Activated T-helper 1 cell treated with anti-CD3 and anti-CD28 coated beads, Interleukin-12 subunit alpha, Interleukin-12 subunit beta, Interleukin-2, Interleukin-4 antibody, amounts not matched to agents 30 ng/mL and 10 ng/mL and 1 ng/mL, durations not matched to agents 14 hours and 24 hours and 36 hours (primary cell): Measurements from ENCODE around the gene CCDC106. TPM values are rescaled to one million over a fixed set of nuclear protein-coding genes. Genes with fewer than 3 reads are reported as not detected.

Source experiments
- DNase-seq: peaks from one replicate; pipeline ENCODE4 v3.0.0; 2021; ENCODE audit warnings: low spot score
- H3K27ac Mint-ChIP-seq: one replicate; pipeline ENCODE4 v1.8.0; 2021; ENCODE audit warnings: mild to moderate bottlenecking, mixed read lengths
- H3K27me3 Mint-ChIP-seq: one replicate; pipeline ENCODE4 v1.8.0; 2022; ENCODE audit warnings: mild to moderate bottlenecking, moderate library complexity, mixed read lengths; ENCODE audit not compliant: insufficient read depth
- H3K36me3 Mint-ChIP-seq: one replicate; pipeline ENCODE4 v1.8.0; 2021; ENCODE audit warnings: low read depth, mixed read lengths
- H3K4me1 Mint-ChIP-seq: one replicate; pipeline ENCODE4 v1.8.0; 2021; ENCODE audit warnings: low read depth, mixed read lengths
- H3K4me3 Mint-ChIP-seq: one replicate; pipeline ENCODE4 v1.8.0; 2021; ENCODE audit warnings: mild to moderate bottlenecking, moderate library complexity, mixed read lengths
- H3K9me3 Mint-ChIP-seq: one replicate; pipeline ENCODE4 v1.8.0; 2021; ENCODE audit warnings: mixed read lengths
- intact Hi-C: fragments of 100-400 bp; cut with micrococcal nuclease; formaldehyde crosslinking; loops from one replicate; pipeline ENCODE4 v1.15.1; 2024
- total RNA-seq: library from RNA; stranded (reverse); gene quantifications from 2 replicates; pipeline ENCODE4 v1.2.3, GENCODE V29; 2022

The CCDC106 gene
- total RNA-seq, 1 donor from 2014 or later = 7.3 TPM

GRCh38 chr19:55681131-55682092 lies 33.4 kb downstream of the CCDC106 start:
- Mint-ChIP-seq H3K9me3 (no peaks in the 10 kb centered on the region), H3K27ac (no peak overlapping the region), H3K36me3 (peaks cover 29% of the 10 kb centered on the region), H3K4me3 (no peak overlapping the region), H3K27me3 (no peaks in the 10 kb centered on the region), H3K4me1 (peaks cover 23% of the 10 kb centered on the region)
- intact Hi-C loops = no loop called here
- DNase-seq = no peak

DNA sequence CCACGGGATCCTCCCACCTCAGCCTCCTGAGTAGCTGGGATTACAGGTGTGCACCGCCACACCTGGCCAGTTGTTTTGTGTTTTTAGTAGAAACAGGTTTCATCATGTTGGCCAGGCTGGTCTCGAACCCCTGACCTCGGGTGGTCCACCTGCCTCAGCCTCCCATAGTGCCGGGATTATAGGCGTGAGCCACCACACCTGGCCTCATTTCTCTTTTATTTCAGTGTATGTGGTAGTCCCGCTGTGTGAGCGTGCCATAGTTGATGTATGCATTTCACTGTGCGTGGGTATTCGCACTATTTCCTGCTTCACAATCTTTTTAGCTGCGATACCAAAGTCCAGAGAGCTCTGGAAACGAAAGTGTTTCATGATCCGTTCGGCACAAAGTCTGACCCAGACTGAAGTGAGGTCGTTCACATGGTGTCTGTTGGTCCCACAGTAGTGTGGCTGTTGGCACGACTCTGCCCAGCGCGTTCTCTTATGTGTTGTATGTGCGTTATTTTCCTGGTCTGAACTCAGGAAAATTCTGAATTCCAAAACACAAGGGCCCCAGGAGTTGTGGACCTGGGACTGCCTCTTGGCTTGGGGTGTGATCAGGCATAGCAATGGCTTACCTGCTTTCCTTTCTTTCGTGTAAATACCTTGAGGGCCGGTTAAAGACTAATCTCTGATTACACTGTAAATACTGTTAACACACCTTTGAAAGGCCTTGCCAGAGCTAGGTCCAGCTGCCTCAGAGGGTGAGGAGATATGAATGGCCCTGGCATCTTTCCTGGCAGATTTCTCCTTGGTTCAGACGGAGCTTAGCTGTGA lies 35.6 kb downstream of the CCDC106 start:
- no peaks in the 10 kb centered on the region for H3K9me3 Mint-ChIP-seq
- H3K4me3 Mint-ChIP-seq = no peak overlapping the region
- H3K4me1 Mint-ChIP-seq = peaks cover 6% of the 10 kb centered on the region
- peaks cover 16% of the 10 kb centered on the region for H3K36me3 Mint-ChIP-seq
- H3K27ac Mint-ChIP-seq = no peak overlapping the region
- intact Hi-C loops = no loop called here
- H3K27me3 Mint-ChIP-seq = no peaks in the 10 kb centered on the region
- DNase-seq = no peak

- H3K27me3 Mint-ChIP-seq = no peaks in the 10 kb centered on the region
- intact Hi-C loops = no loop called here
These were observed 37.1 kb downstream of the CCDC106 start for GRCh38 chr19:55684946-55685681.

GRCh38 chr19:55685776-55686175 lies 37.8 kb downstream of the CCDC106 start:
- intact Hi-C loops = no loop called here
- DNase-seq = no peak
- Mint-ChIP-seq H3K4me3 (no peak overlapping the region), H3K4me1 (no peaks in the 10 kb centered on the region), H3K27me3 (no peaks in the 10 kb centered on the region), H3K36me3 (peaks cover 6% of the 10 kb centered on the region), H3K9me3 (no peaks in the 10 kb centered on the region), H3K27ac (no peak overlapping the region)

More at GRCh38 chr19:55684946-55685681, 37.1 kb downstream of the CCDC106 start:
- Mint-ChIP-seq H3K4me1 (no peaks in the 10 kb centered on the region), H3K36me3 (peaks cover 6% of the 10 kb centered on the region), H3K9me3 (no peaks in the 10 kb centered on the region), H3K27ac (no peak overlapping the region), H3K4me3 (no peak overlapping the region)
- no peak for DNase-seq

DNA sequence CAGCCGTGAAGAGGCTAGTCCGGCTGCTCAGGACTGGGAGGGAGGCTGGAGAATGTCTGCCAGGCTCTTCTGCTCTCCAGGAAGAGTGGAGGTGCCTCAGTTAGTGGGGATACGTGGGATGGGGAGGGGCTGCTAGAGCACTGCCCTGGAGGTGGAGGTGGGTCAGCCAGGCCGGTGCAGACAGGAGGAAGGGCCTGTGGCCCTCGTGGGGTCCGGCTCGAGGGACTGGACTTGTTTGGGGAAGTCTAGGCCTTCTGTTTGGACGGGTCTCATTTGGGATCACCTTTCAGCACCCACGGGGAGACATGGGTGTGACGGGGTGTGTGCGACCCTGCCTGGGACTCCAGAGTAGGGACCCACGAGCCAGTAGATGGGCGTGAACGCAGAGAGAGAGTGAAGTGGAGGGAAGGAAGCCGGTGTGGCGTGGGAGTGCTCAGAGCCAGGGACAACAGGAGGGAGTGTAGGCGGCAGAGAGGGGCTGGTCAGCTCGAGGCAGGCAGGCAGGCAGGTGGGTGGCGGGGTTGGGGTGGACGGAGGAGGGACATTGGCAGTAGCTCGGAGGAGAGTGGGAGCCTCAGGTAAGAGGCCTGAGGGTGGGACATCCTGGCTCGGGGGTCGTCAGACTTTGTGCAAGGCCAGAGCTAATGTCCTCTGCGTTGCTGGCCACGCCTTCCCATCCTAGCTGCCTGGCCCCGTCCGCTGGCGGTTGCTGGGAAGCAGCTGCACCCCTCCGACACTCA lies 38.5 kb downstream of the CCDC106 start:
- H3K36me3 Mint-ChIP-seq = peaks cover 6% of the 10 kb centered on the region
- no peak overlapping the region for H3K27ac Mint-ChIP-seq
- DNase-seq = no peak
- no peaks in the 10 kb centered on the region for H3K4me1 Mint-ChIP-seq
- H3K27me3 Mint-ChIP-seq = no peaks in the 10 kb centered on the region
- H3K9me3 Mint-ChIP-seq = no peaks in the 10 kb centered on the region
- intact Hi-C loops = no loop called here
- no peak overlapping the region for H3K4me3 Mint-ChIP-seq

GRCh38 chr19:55687281-55688201 lies 39.5 kb downstream of the CCDC106 start:
- Mint-ChIP-seq H3K4me3 (no peak overlapping the region), H3K36me3 (peaks cover 6% of the 10 kb centered on the region), H3K9me3 (no peaks in the 10 kb centered on the region), H3K27ac (no peak overlapping the region), H3K27me3 (no peaks in the 10 kb centered on the region), H3K4me1 (no peaks in the 10 kb centered on the region)
- DNase-seq = no peak
- intact Hi-C loops = no loop called here

GRCh38 chr19:55688422-55689218 lies 40.6 kb downstream of the CCDC106 start:
- Mint-ChIP-seq H3K4me3 (no peak overlapping the region), H3K27me3 (no peaks in the 10 kb centered on the region), H3K4me1 (no peaks in the 10 kb centered on the region), H3K36me3 (peaks cover 12% of the 10 kb centered on the region), H3K27ac (no peak overlapping the region), H3K9me3 (no peaks in the 10 kb centered on the region)
- intact Hi-C loops = no loop called here
- no peak for DNase-seq

DNA sequence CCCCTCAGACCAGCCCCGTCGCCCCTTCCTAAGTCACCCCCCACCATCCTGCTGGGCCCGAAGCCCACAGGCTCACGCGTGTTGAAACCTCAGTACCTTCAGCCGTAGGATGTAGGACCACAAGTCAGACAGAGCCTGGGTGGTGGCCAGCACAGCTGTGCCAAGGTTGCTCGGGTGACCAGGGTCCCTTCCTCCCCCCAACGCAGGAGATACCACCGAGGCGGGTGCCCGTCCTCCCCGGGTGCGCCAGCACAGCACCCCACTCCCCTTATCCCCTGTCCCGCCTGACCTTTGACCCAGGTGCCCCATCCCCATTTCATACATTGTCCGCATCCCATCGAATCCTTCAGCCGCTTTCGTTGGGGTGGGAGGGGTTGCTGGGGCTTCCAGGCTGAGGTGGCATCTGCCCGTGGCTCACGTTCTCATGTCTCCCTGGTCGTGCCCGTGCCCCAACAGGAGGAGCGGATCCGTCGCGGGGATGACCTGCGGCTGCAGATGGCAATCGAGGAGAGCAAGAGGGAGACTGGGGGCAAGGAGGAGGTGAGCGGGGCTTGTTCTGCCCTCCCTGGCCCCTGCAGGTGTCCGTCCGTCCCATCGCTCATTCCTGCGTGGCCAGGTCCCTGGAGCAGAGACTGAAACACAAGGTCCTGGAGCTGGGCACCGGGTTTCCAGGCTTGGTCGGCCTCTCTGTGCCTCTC lies 41.5 kb downstream of the CCDC106 start:
- Mint-ChIP-seq H3K36me3 (peaks cover 11% of the 10 kb centered on the region), H3K27ac (no peak overlapping the region), H3K4me3 (no peak overlapping the region), H3K4me1 (no peaks in the 10 kb centered on the region), H3K9me3 (no peaks in the 10 kb centered on the region), H3K27me3 (no peaks in the 10 kb centered on the region)
- intact Hi-C loops = no loop called here
- DNase-seq = no peak

GRCh38 chr19:55690109-55690768 lies 42.2 kb downstream of the CCDC106 start:
- Mint-ChIP-seq H3K4me1 (no peaks in the 10 kb centered on the region), H3K9me3 (no peaks in the 10 kb centered on the region), H3K27me3 (no peaks in the 10 kb centered on the region), H3K36me3 (peaks cover 9% of the 10 kb centered on the region), H3K4me3 (no peak overlapping the region), H3K27ac (no peak overlapping the region)
- DNase-seq = no peak
- intact Hi-C loops = no loop called here

DNA sequence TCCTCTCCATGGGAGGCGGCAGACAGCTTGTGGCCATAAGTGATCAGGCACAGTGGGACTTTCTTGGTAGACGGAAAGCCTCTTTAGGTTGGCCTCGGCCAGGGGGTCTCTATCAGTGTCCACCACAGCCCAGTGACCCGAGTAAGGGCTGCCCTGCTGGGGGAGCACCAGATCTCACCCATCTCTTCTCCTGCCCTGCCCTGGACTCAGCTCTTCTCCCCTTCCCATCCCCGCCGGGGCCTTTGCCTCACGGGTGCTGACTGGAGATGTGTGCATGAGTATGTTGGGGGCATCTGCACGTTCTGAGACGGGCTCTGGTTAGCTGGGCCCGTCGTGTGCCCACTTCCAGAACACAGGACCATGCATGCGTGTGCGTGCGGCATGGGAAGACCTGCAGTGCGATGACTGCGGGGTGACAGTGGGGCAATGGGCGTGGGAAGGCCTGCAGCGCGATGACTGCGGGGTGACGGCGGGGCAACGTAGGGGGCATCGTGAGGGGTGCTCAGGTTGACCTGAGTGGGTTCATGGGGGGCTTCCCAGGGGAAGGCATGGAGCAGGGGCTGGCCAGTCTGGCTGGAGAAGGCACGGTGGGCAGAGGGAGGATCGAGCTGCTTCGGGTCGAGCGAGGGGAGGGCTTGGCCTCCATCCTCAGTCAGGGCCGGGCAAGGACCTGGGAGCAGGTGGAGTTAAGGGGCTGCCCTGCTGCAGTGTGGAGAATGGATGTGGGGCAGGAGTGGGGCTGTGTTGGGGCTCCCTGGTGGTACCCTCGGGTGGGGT lies 42.9 kb downstream of the CCDC106 start:
- no peaks in the 10 kb centered on the region for H3K9me3 Mint-ChIP-seq
- H3K4me1 Mint-ChIP-seq = no peaks in the 10 kb centered on the region
- no peak overlapping the region for H3K27ac Mint-ChIP-seq
- peaks cover 11% of the 10 kb centered on the region for H3K36me3 Mint-ChIP-seq
- no peak for DNase-seq
- intact Hi-C loops = no loop called here
- no peaks in the 10 kb centered on the region for H3K27me3 Mint-ChIP-seq
- no peak overlapping the region for H3K4me3 Mint-ChIP-seq
